Nephron progenitor cell (in vitro differentiated cells): Measurements from ENCODE around the gene BTG2.

Source experiments
- DNase-seq: peaks from one replicate; pipeline ENCODE4 v3.0.0; 2021
- H3K27ac Mint-ChIP-seq: 2 replicates; pipeline ENCODE4 v1.8.0; 2021; ENCODE audit warnings: mild to moderate bottlenecking, moderate library complexity, mixed read lengths
- H3K27me3 Mint-ChIP-seq: 2 replicates; pipeline ENCODE4 v1.8.0; 2021; ENCODE audit warnings: mild to moderate bottlenecking, low read depth, mixed read lengths; ENCODE audit not compliant: poor library complexity
- H3K36me3 Mint-ChIP-seq: 2 replicates; pipeline ENCODE4 v1.8.0; 2021; ENCODE audit warnings: low read depth, mixed read lengths
- H3K4me1 Mint-ChIP-seq: 2 replicates; pipeline ENCODE4 v1.8.0; 2021; ENCODE audit warnings: mixed read lengths
- H3K4me3 Mint-ChIP-seq: 2 replicates; pipeline ENCODE4 v1.8.0; 2021; ENCODE audit warnings: mild to moderate bottlenecking, moderate library complexity, mixed read lengths
- H3K9me3 Mint-ChIP-seq: 2 replicates; pipeline ENCODE4 v1.8.0; 2021; ENCODE audit warnings: mild to moderate bottlenecking, moderate library complexity, mixed read lengths
- TF ChIP-seq, protein P1 (sequence below): fragments of 200-600 bp; sonication (generic); IDR thresholded peaks from 2 replicates; pipeline ENCODE4 v1.5.0; 2021; ENCODE audit warnings: antibody characterized with exemption

Gene BTG2

DNA sequence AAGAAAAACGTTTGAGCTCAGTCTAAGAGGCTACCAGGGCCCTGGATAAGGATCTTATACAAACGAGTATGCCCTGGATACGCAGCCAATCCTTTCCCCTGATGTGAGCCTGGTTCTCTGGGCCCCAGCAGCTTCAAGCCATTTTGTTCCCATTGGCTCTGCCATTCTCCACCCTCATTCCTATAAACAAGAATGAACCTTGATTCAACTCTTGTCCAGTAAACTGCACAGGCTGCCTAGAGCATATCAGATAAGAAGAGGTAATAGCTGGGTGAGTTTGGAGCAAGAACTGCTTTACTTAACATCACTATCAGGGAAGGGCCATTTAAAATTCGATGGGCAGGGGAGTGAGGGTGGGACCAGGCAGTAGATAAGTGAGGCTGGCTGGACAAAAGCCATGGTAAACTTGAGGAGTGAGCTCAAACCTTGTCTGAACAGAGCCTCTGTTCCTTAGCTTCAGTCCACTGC is 11.3 kb downstream of the BTG2 start:
- H3K4me3 Mint-ChIP-seq, result no peak overlapping the region
- DNase-seq, result no peak

DNA sequence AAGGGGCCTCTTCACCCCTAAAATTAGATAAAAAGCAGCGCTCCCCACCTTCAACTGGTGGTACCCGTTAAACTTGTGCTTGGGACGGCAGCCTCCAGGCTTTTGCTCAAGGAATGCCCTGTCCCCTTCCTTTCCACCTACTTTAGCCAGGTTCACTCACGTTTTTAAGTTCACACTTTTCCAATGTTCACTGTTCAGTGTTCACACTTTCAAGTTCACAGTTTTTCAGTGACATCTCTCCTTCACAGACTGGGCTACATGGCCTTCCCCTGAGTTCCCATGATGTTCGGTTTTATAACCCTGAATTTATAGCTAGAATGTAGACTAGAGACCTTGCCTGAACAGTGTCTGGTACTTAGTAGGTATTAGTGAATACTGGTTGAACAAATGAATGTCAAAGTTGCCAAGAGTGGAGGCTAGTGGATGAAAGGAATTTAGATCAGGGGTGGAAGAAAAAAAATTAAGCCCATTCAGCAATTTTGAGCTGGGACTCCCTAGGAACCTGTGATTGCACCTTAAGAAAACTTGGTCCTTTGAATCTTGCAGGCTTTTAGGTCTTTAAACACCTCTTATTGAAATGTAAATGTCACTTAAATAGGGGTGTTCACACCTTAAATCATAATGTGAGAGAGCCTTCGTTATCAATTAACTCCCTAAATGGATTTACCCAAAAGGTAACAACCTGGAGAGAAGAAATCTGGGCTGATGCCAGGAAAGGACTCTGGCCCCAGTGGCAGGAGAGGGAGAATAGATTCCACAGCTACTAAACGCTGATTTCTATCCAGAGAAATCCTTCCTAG is 12.3 kb downstream of the BTG2 start:
- H3K27me3 Mint-ChIP-seq, result no peaks in the 10 kb centered on the region
- H3K4me3 Mint-ChIP-seq, result no peak overlapping the region
- H3K27ac Mint-ChIP-seq, result no peak overlapping the region
- TF ChIP-seq, protein P1, sequence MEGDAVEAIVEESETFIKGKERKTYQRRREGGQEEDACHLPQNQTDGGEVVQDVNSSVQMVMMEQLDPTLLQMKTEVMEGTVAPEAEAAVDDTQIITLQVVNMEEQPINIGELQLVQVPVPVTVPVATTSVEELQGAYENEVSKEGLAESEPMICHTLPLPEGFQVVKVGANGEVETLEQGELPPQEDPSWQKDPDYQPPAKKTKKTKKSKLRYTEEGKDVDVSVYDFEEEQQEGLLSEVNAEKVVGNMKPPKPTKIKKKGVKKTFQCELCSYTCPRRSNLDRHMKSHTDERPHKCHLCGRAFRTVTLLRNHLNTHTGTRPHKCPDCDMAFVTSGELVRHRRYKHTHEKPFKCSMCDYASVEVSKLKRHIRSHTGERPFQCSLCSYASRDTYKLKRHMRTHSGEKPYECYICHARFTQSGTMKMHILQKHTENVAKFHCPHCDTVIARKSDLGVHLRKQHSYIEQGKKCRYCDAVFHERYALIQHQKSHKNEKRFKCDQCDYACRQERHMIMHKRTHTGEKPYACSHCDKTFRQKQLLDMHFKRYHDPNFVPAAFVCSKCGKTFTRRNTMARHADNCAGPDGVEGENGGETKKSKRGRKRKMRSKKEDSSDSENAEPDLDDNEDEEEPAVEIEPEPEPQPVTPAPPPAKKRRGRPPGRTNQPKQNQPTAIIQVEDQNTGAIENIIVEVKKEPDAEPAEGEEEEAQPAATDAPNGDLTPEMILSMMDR, result no peak
- H3K36me3 Mint-ChIP-seq, result peaks cover 15% of the 10 kb centered on the region
- peaks cover 3% of the 10 kb centered on the region for H3K9me3 Mint-ChIP-seq
- no peak for DNase-seq
- H3K4me1 Mint-ChIP-seq, result peaks cover 46% of the 10 kb centered on the region

More for the DNA sequence above, 11.3 kb downstream of the BTG2 start:
- Mint-ChIP-seq H3K4me1 (peaks cover 37% of the 10 kb centered on the region), H3K27ac (no peak overlapping the region), H3K9me3 (peaks cover 3% of the 10 kb centered on the region), H3K36me3 (peaks cover 15% of the 10 kb centered on the region), H3K27me3 (no peaks in the 10 kb centered on the region)
- TF ChIP-seq, protein P1, result no peak

DNA sequence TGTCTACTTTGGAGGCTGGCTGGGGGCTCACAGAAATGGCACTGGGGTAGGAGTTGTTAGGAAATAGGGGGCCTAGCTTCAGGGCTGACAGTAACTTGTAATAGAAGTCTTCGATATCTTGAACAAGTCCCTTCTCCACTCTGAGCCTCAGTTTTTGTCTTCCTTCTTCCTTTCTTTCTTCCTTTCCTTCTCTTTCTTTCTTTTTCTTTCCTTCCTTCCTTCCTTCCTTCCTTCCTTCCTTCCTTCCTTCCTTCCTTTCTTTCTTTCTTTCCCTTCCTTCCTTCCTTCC is 12.9 kb downstream of the BTG2 start:
- DNase-seq, result no peak
- peaks cover 3% of the 10 kb centered on the region for H3K9me3 Mint-ChIP-seq
- H3K4me3 Mint-ChIP-seq, result no peak overlapping the region
- H3K36me3 Mint-ChIP-seq, result peaks cover 15% of the 10 kb centered on the region
- TF ChIP-seq, protein P1, result no peak
- peaks cover 3% of the 10 kb centered on the region for H3K27me3 Mint-ChIP-seq
- H3K4me1 Mint-ChIP-seq, result peaks cover 52% of the 10 kb centered on the region
- no peak overlapping the region for H3K27ac Mint-ChIP-seq

DNA sequence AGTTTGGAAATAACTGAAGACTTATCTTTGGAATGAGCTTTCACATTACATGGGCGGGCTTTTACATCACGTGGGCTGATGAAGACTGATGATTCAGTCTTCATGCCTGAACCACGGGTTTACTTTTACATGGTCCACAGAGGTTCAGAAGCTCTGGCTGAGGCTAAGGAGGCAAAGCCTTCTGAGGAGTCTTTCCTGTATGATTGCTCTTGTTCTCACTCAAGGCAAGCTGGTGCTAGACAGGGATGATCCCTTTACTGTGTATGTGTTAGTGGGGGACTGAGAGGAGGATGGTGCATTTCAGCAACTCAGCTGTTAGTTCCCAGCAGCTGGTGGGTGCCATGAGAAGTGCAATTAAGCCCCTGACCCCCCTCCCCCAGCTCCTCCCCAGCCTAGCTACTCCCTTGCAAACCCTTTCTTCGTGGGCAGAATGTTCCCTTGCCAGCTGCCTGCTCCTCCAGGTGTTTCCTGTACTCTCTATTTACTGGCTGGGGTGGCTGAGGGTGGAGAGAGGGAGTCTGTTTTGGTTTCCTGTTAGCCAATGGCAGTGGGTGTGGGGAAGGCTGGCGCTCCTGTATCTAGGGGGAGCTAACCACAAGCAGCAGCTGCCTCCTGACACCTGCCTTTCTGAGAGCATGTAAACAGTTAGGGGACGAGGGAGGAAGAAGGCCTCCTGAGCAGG is 15.4 kb downstream of the BTG2 start:
- H3K36me3 Mint-ChIP-seq, result no peaks in the 10 kb centered on the region
- TF ChIP-seq, protein P1, result no peak
- no peak for DNase-seq
- peaks cover 3% of the 10 kb centered on the region for H3K27me3 Mint-ChIP-seq
- H3K27ac Mint-ChIP-seq, result peak overlapping the region; percentile 19
- peaks cover 77% of the 10 kb centered on the region for H3K4me1 Mint-ChIP-seq
- no peaks in the 10 kb centered on the region for H3K9me3 Mint-ChIP-seq
- no peak overlapping the region for H3K4me3 Mint-ChIP-seq

GRCh38 chr1:203321273-203322052 is 16.1 kb downstream of the BTG2 start:
- no peaks in the 10 kb centered on the region for H3K36me3 Mint-ChIP-seq
- no peak overlapping the region for H3K27ac Mint-ChIP-seq
- no peak overlapping the region for H3K4me3 Mint-ChIP-seq
- DNase-seq, result no peak
- H3K4me1 Mint-ChIP-seq, result peaks cover 81% of the 10 kb centered on the region
- H3K27me3 Mint-ChIP-seq, result peaks cover 3% of the 10 kb centered on the region
- TF ChIP-seq, protein P1, result no peak
- no peaks in the 10 kb centered on the region for H3K9me3 Mint-ChIP-seq
